HepG2 (cell line): ENCODE data around the gene ITPR1. TPM values are rescaled to one million over a fixed set of nuclear protein-coding genes. Genes with fewer than 3 reads are reported as not detected.

Source experiments
- ATAC-seq: fragments of 200-7000 bp; cut with Tn5 transposase; 3 replicates; pipeline ENCODE4 v1.9.1; 2020; ENCODE audit warnings: mild to moderate bottlenecking, moderate library complexity
- BruUV-seq: library from RNA; stranded (reverse); fragments of 400-500 nt; replicated peaks from 2 replicates; lab custom pipeline; 2021; lab: Mats Ljungman, UMichigan
- CTCF ChIA-PET: fragments of 300-600 bp; formaldehyde crosslinking; extraction: SDS; loops from one replicate; lab custom pipeline; 2021; ENCODE audit warnings: low total read pairs, inconsistent platforms, low intra/inter-chr PET ratio; lab: Yijun Ruan, JAX
- POLR2A ChIA-PET: fragments of 350-600 bp; sonication (Branson Sonifier 250); formaldehyde crosslinking; loops from one replicate; lab custom pipeline; 2020; ENCODE audit warnings: antibody characterized with exemption, inconsistent platforms; lab: Yijun Ruan, JAX
- DNase-seq: peaks from one replicate; pipeline ENCODE4 v3.0.0-alpha.2; 2015; ENCODE audit warnings: low spot score
- FAIRE-seq: peaks from 3 replicates; lab custom pipeline; 2011; peaks lifted over from hg19 to GRCh38; lab: Jason Lieb, UNC
- H2AFZ ChIP-seq: one replicate; pipeline ENCODE4 v1.6.1; 2011; ENCODE audit warnings: low read length, inconsistent platforms
- H3K27ac ChIP-seq: fragments of 300-600 bp; 3 replicates; pipeline ENCODE4 v1.8.0; 2011; ENCODE audit warnings: mixed run types, mild to moderate bottlenecking, mixed read lengths, low read length, inconsistent platforms; ENCODE audit not compliant: insufficient read depth; ENCODE audit errors: extremely low read length
- H3K27me3 ChIP-seq, 2 experiments: fragments of 200-600 bp in 1 of 2; 2 replicates in 1 of 2; 3 replicates in 1 of 2; pipeline versions ENCODE4 v1.6.0 to v1.8.0; 2011; ENCODE audit warnings: low read length in 2 of 2, mild to moderate bottlenecking in 2 of 2, moderate library complexity in 2 of 2, inconsistent platforms in 1 of 2; ENCODE audit not compliant: insufficient read depth in 2 of 2, control insufficient read depth in 1 of 2
- H3K36me3 ChIP-seq, 2 experiments: fragments of 200-600 bp in 1 of 2; replicated peaks in 1 of 2; 2 replicates in 1 of 2; 3 replicates in 1 of 2; pipeline versions ENCODE4 v1.5.1 to v1.8.0; 2011; ENCODE audit warnings: low read length in 2 of 2, inconsistent platforms in 1 of 2; ENCODE audit not compliant: insufficient read depth in 2 of 2, control insufficient read depth in 1 of 2
- H3K4me1 ChIP-seq: 2 replicates; pipeline ENCODE4 v1.5.1; 2012; ENCODE audit warnings: low read length, inconsistent platforms; ENCODE audit not compliant: insufficient read depth
- H3K4me2 ChIP-seq: 2 replicates; pipeline ENCODE4 v1.6.0; 2011; ENCODE audit warnings: low read depth, low read length, inconsistent platforms
- H3K4me3 ChIP-seq, 3 experiments: fragments of 200-600 bp in 1 of 3; sonication (generic), shearing (Covaris generic) in 1 of 3; replicated peaks in 1 of 3; 2 replicates each; pipeline ENCODE4 v1.5.1; 2011 to 2016; ENCODE audit warnings: low read length in 3 of 3, inconsistent platforms in 2 of 3, low read depth in 2 of 3, mild to moderate bottlenecking in 2 of 3, control low read depth in 1 of 3, mixed read lengths in 1 of 3; ENCODE audit not compliant: insufficient read depth in 1 of 3
- H3K79me2 ChIP-seq: one replicate; pipeline ENCODE4 v1.6.1; 2011; ENCODE audit warnings: low read length, inconsistent platforms; ENCODE audit not compliant: insufficient read depth
- H3K9ac ChIP-seq: 2 replicates; pipeline ENCODE4 v1.6.0; 2011; ENCODE audit warnings: mild to moderate bottlenecking, low read depth, low read length, inconsistent platforms; ENCODE audit not compliant: insufficient read depth
- H3K9me3 ChIP-seq: 2 replicates; pipeline ENCODE4 v1.5.1; 2012; ENCODE audit warnings: mild to moderate bottlenecking, low read length
- H4K20me1 ChIP-seq: 2 replicates; pipeline ENCODE4 v1.6.0; 2011; ENCODE audit warnings: inconsistent platforms, mild to moderate bottlenecking, low read length, moderate library complexity; ENCODE audit not compliant: insufficient read depth
- CCAR2 ChIP-seq: fragments of 200-400 bp; formaldehyde crosslinking; optimal IDR thresholded peaks from 2 replicates; pipeline ENCODE3; 2018; ENCODE audit warnings: low read depth, mild to moderate bottlenecking, low read length, moderate library complexity
- JARID2 ChIP-seq: sonication (generic); formaldehyde crosslinking; IDR thresholded peaks from 2 replicates; pipeline ENCODE4 v1.8.1; 2023; ENCODE audit warnings: missing genetic modification reagents, inconsistent platforms; ENCODE audit not compliant: insufficient replicate concordance
- SIN3B ChIP-seq: fragments of 150-350 bp; IDR thresholded peaks from 2 replicates; pipeline ENCODE4 v1.6.1; 2014; ENCODE audit warnings: low read length
- ZNF816 ChIP-seq: sonication (generic); formaldehyde crosslinking; IDR thresholded peaks from 2 replicates; pipeline ENCODE4 v1.8.0; 2022; ENCODE audit warnings: missing genetic modification reagents, mild to moderate bottlenecking, borderline replicate concordance
- WGBS: methylation state at CpG from one replicate; pipeline ENCODE4 v1.1.6; 2017; ENCODE audit warnings: low lambda C conversion rate; 5-methylcytosine and 5-hydroxymethylcytosine counted together
- in situ Hi-C: cut with HindIII; loops from 2 replicates; pipeline ENCODE4 v1.10.0; 2017; ENCODE audit warnings: low pct_unique_long_range_greater_than_20kb; ENCODE audit not compliant: extremely low pct_ligation_motif_present
- intact Hi-C: fragments of 100-400 bp; cut with micrococcal nuclease; formaldehyde crosslinking; loops from one replicate; pipeline ENCODE4 v1.10.0; 2022; ENCODE audit not compliant: unreplicated experiment
- polyA plus RNA-seq, 8 experiments: library from polyadenylated mRNA; depleted of rRNA in 3 of 8; stranded (reverse) in 7 of 8; unstranded in 1 of 8; fragments of >200 nt; fragmentation: Illumina TruSeq in 4 of 8; extraction: Trizol in 4 of 8; gene quantifications; 2 replicates each; pipeline versions ENCODE4 v1.2.1 to v1.2.3, GENCODE V29; 2011 to 2016; ENCODE audit warnings: low read depth in 4 of 8, missing spikeins in 1 of 8, mixed read lengths in 1 of 8; ENCODE audit not compliant: insufficient read depth in 1 of 8
- total RNA-seq, 5 experiments: library from RNA; depleted of rRNA; stranded (reverse); fragments of >200 nt; fragmentation: Illumina TruSeq; extraction: Trizol; gene quantifications; 2 replicates each; pipeline ENCODE4 v1.2.3, GENCODE V29; 2016; ENCODE audit warnings: low read depth in 1 of 5
- TF ChIP-seq, protein P1 (sequence below): IDR thresholded peaks from 2 replicates; pipeline ENCODE4 v1.6.1; 2016
- TF ChIP-seq, protein P2 (sequence below): sonication (generic); formaldehyde crosslinking; IDR thresholded peaks from 2 replicates; pipeline ENCODE4 v1.8.1; 2023; ENCODE audit warnings: missing genetic modification reagents, mild to moderate bottlenecking, borderline replicate concordance

ITPR1 gene
- total and polyA plus RNA-seq, 2 of the 13 experiments (the other 11 are each of a cell fraction or from before 2014, with no cell fraction given): 10.0 to 11.4 TPM

DNA sequence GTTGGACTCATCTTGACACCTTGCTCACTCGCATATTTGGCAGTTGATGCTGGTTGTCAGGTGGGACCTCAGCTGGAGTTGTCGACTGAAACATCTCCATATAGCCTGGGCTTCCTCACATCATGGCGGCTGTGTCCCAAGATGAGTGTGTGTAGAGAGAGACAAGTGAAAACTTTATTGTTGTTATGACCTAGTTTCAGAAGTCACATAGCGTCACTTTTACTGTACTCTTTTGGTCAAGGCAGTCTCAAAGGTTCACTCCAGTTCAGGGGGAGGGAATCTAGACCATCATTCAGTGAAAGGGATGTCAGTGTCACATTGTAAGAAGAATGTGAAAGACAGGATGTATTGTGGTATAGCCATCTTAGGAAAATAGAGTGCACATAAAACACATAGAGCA is 214.2 kb downstream of the ITPR1 start:
- Histone ChIP-seq H3K9ac (no peak overlapping the region), H3K27ac (no peak overlapping the region), H3K4me3 (no peak overlapping the region), H3K9me3 (no peaks in the 10 kb centered on the region), H2AFZ (no peak overlapping the region), H4K20me1 (no peaks in the 10 kb centered on the region), H3K4me1 (no peaks in the 10 kb centered on the region), H3K79me2 (no peaks in the 10 kb centered on the region), H3K4me2 (no peak overlapping the region), H3K27me3 (no peaks in the 10 kb centered on the region), H3K36me3 (peaks cover 6 to 31% of the 10 kb centered on the region in 2 experiments; a peak in 4 of 5 replicates)
- no TSS peak for BruUV-seq
- intact Hi-C loops (no loop called here), in situ Hi-C loops (no loop called here)
- no peak for TF ChIP-seq JARID2 (CRISPR knock-in tag)
- TF ChIP-seq ZNF816 (CRISPR knock-in tag): no peak
- TF ChIP-seq, protein P1, sequence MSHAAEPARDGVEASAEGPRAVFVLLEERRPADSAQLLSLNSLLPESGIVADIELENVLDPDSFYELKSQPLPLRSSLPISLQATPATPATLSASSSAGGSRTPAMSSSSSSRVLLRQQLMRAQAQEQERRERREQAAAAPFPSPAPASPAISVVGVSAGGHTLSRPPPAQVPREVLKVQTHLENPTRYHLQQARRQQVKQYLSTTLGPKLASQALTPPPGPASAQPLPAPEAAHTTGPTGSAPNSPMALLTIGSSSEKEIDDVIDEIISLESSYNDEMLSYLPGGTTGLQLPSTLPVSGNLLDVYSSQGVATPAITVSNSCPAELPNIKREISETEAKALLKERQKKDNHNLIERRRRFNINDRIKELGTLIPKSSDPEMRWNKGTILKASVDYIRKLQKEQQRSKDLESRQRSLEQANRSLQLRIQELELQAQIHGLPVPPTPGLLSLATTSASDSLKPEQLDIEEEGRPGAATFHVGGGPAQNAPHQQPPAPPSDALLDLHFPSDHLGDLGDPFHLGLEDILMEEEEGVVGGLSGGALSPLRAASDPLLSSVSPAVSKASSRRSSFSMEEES (CRISPR knock-in tag): no peak
- no peak for TF ChIP-seq CCAR2
- CTCF ChIA-PET: no interaction called here
- no peak for FAIRE-seq
- DNase-seq: no peak
- 100% methylated on average over 4 of the region's 4 CpGs for WGBS
- POLR2A ChIA-PET: no interaction called here
- ATAC-seq: no peak

DNA sequence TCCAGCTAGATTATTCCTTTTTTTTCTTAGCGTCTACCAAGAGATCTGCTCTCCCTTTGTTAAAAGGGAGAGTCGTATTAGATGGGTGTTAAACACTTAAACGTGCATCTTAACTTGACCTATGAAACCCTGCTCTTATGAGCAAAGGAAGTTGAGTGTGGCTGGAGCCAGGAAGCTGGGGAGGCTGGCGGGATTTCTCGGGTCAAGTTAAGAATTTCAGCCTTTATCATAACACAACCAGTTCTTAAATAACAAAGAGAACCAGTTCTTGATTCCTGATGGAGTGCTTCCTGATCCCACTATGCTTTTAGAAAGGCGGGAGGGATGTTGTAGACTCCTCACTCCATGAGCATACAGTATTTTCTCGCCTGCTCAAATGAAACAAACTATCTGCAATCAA is 215.1 kb downstream of the ITPR1 start:
- Histone ChIP-seq H3K9ac (no peak overlapping the region), H4K20me1 (no peaks in the 10 kb centered on the region), H3K9me3 (no peaks in the 10 kb centered on the region), H3K4me1 (no peaks in the 10 kb centered on the region), H3K79me2 (no peaks in the 10 kb centered on the region), H2AFZ (no peak overlapping the region), H3K27ac (no peak overlapping the region), H3K36me3 (peaks cover 6 to 29% of the 10 kb centered on the region in 2 experiments; a peak in 4 of 5 replicates), H3K4me2 (no peak overlapping the region), H3K4me3 (no peak overlapping the region), H3K27me3 (no peaks in the 10 kb centered on the region)
- no peak for DNase-seq
- FAIRE-seq: no peak
- WGBS: 91% methylated on average over 7 of the region's 7 CpGs
- intact Hi-C loops (no loop called here), in situ Hi-C loops (no loop called here)
- CTCF ChIA-PET: no interaction called here
- no peak for ATAC-seq
- BruUV-seq: no TSS peak
- POLR2A ChIA-PET: no interaction called here
- TF ChIP-seq, protein P2, sequence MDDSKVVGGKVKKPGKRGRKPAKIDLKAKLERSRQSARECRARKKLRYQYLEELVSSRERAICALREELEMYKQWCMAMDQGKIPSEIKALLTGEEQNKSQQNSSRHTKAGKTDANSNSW: no peak
- no peak for TF ChIP-seq SIN3B
